Lower leg skin (tissue), 3 donors: ENCODE data around the gene PA2G4.

Experiments used
- POLR2A ChIP-seq, 2 donors: fragments of 450-650 bp; IDR thresholded peaks; one replicate each; pipeline ENCODE4 v1.6.1; 2016 to 2017; ENCODE audit warnings: antibody characterized with exemption in 2 of 2, mild to moderate bottlenecking in 1 of 2, moderate library complexity in 1 of 2
- TF ChIP-seq, protein P1 (sequence below), 3 donors: fragments of 450-650 bp; IDR thresholded peaks; one replicate each; pipeline ENCODE4 v1.5.1; 2016; ENCODE audit warnings: antibody characterized with exemption in 3 of 3, mild to moderate bottlenecking in 3 of 3, moderate library complexity in 2 of 3

DNA sequence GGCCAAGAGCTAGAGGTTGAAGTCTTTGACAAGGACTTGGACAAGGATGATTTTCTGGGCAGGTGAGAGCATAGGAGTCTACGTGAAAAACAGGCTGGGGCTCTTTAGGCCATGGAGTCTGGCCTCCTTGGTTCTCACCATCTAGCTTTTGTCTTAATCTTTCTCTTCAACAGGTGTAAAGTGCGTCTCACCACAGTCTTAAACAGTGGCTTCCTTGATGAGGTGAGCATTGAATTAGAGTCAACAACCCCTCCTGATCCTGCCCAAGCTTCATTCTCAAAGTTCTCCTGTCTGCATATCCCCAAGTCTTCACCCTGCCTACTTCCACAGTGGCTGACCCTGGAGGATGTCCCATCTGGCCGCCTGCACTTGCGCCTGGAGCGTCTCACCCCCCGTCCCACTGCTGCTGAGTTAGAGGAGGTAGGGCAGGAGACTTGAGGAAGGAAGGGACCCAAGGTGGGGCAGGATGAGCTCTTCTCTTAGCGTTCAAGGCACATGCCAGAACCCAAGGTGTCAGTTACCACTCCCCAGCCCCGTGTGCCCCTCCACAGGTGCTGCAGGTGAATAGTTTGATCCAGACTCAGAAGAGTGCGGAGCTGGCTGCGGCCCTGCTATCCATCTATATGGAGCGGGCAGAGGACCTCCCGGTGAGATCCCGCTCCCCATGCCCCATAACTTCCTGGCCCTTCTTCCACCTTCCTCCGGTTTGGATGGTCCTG, 33.7 kb downstream of the PA2G4 start:
- TF ChIP-seq, protein P1, sequence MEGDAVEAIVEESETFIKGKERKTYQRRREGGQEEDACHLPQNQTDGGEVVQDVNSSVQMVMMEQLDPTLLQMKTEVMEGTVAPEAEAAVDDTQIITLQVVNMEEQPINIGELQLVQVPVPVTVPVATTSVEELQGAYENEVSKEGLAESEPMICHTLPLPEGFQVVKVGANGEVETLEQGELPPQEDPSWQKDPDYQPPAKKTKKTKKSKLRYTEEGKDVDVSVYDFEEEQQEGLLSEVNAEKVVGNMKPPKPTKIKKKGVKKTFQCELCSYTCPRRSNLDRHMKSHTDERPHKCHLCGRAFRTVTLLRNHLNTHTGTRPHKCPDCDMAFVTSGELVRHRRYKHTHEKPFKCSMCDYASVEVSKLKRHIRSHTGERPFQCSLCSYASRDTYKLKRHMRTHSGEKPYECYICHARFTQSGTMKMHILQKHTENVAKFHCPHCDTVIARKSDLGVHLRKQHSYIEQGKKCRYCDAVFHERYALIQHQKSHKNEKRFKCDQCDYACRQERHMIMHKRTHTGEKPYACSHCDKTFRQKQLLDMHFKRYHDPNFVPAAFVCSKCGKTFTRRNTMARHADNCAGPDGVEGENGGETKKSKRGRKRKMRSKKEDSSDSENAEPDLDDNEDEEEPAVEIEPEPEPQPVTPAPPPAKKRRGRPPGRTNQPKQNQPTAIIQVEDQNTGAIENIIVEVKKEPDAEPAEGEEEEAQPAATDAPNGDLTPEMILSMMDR (IDR thresholded peaks at IDR 0.05): no peak
- no peak for TF ChIP-seq POLR2A (IDR thresholded peaks at IDR 0.05)
